Measurements from ENCODE around the gene NUBP2.

Gene NUBP2

DNA sequence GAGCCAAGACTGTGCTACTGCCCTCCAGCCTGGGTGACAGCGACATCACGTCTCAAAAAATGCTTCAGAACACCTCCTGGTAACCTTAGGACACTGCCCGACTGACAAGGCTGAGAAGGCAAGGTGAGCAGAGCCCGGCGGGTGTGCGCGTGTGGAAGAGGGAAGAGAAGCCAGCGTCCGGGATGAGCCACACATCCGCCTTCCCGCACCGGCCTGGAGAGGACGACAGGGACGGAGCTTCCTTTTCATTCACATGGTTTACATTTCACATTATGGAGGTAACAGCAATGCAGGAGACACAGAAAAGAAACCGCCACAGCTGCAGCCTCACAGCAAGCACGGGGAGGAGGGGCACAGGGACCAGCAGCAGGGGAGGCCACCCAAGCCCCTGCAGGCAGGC lies 27.3 kb downstream of the NUBP2 start:
- TF ChIP-seq, protein P1, sequence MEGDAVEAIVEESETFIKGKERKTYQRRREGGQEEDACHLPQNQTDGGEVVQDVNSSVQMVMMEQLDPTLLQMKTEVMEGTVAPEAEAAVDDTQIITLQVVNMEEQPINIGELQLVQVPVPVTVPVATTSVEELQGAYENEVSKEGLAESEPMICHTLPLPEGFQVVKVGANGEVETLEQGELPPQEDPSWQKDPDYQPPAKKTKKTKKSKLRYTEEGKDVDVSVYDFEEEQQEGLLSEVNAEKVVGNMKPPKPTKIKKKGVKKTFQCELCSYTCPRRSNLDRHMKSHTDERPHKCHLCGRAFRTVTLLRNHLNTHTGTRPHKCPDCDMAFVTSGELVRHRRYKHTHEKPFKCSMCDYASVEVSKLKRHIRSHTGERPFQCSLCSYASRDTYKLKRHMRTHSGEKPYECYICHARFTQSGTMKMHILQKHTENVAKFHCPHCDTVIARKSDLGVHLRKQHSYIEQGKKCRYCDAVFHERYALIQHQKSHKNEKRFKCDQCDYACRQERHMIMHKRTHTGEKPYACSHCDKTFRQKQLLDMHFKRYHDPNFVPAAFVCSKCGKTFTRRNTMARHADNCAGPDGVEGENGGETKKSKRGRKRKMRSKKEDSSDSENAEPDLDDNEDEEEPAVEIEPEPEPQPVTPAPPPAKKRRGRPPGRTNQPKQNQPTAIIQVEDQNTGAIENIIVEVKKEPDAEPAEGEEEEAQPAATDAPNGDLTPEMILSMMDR (IDR thresholded peaks at IDR 0.05; ENCODE audit: control insufficient read depth, extremely low read depth, insufficient read depth), result no peak
- no peak for DNase-seq (ENCODE audit: low read depth)
- no peak overlapping the region for H3K4me3 ChIP-seq (ENCODE audit: low read depth, low read length)

DNA sequence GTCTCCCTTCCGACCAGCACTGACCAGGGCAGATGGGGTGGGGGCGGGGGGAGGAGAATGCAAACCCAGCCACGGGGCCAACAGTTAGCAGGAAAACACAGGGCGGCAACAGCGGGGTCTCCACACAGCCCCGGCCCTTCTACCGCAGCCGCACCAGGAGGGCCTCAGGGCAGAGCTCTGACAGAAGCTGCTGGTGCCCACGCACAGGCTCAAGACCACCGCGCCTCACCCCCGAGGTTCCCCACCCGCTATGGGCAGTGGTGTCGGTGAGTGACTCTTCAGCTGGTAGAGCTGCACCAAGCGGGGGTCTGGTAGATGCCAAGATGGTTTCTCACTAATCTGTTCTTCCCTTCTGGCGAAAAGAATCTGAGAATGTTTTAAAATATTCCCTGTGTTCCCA lies 27.8 kb downstream of the NUBP2 start:
- TF ChIP-seq, protein P1 (IDR thresholded peaks at IDR 0.05; ENCODE audit: control insufficient read depth, extremely low read depth, insufficient read depth), result no peak
- DNase-seq (ENCODE audit: low read depth), result no peak
- no peak overlapping the region for H3K4me3 ChIP-seq (ENCODE audit: low read depth, low read length)

DNA sequence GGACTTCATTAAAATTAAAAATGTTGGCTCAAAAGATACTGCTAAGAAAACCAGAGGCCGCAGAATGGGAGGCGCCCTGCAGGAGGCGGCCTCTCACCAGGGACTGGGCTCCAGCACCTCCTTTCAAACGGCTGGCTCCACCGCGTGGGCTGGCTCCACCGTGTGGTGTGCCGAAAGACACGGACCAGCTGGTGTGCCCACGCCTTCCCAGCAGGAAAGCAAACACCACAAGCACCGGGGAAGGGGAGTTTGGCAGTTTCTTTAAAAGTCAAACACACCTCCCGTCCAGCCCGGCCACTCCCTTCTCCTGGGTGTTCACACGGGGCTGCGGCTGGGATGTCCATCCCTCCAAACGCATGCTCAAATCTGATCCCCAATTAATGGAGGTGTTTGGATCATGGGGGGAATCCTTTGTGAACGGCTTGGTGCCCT lies 30.0 kb downstream of the NUBP2 start:
- TF ChIP-seq, protein P1 (IDR thresholded peaks at IDR 0.05; ENCODE audit: control insufficient read depth, extremely low read depth, insufficient read depth), result peak; percentile 78
- H3K4me3 ChIP-seq (ENCODE audit: low read depth, low read length), result no peak overlapping the region
- DNase-seq (ENCODE audit: low read depth), result peak; percentile 82

DNA sequence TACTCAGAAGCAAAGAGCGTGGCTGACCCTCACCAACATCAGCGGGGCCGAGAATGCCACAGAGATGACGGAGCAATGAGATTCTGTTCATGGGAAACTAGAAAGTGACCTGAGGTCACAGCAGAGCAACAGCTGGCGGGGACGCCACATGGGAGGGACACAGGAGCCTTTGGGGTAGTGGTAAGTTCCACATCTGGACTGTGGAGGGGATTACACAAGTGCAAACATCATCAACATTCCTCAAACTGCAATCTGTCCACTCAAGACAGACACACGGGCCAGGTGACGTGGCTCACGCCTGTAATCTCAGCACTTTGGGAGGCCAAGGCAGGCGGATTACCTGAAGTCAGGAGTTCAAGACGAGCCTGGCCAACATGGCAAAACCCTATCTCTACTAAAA lies 32.7 kb downstream of the NUBP2 start:
- DNase-seq (ENCODE audit: low read depth), result no peak
- TF ChIP-seq, protein P1 (IDR thresholded peaks at IDR 0.05; ENCODE audit: control insufficient read depth, extremely low read depth, insufficient read depth), result no peak
- H3K4me3 ChIP-seq (ENCODE audit: low read depth, low read length), result no peak overlapping the region

DNA sequence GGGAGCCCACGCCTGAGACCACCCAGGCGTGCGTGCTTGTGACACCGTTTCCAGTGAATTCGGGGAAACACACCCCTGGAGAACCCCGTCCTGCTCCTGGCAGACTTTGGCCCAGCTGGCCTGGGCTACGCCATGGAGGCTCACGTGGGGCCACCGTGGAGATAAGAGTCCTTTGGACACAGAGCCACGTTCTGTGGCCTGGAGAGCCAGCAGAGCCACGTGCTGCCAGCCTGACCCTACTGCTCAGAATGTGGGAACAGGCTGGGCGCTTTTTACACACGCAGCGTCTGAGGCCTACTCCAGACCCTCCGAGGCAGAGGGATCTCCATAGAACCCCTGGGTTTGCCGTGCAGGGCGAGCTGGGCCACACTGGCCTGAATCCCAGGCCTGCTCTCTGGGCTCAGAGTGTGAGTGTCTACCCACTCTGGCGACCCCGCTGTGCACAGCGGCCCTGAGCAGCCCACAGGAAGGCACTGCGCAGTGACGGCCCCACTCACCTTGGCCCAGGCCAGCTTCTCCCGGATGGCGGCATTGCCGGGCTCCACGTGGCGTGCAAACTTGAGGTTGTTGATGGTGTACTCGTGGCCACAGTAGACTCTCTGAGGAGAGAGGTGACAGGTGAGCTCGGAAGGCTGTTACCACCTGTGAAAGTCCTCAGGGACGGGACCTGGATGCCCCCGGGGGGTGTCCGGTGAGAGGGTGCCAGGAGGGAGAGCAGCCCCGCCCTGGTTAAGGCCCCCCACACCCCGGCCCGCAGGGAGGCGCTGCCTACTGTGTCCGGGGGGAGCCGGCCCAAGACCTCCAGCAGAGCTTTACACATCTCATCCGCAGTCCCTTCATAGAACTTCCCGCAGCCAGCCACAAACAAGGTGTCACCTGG lies 33.9 kb downstream of the NUBP2 start:
- no peak overlapping the region for H3K4me3 ChIP-seq (ENCODE audit: low read depth, low read length)
- no peak for DNase-seq (ENCODE audit: low read depth)
- TF ChIP-seq, protein P1 (IDR thresholded peaks at IDR 0.05; ENCODE audit: control insufficient read depth, extremely low read depth, insufficient read depth), result no peak

DNA sequence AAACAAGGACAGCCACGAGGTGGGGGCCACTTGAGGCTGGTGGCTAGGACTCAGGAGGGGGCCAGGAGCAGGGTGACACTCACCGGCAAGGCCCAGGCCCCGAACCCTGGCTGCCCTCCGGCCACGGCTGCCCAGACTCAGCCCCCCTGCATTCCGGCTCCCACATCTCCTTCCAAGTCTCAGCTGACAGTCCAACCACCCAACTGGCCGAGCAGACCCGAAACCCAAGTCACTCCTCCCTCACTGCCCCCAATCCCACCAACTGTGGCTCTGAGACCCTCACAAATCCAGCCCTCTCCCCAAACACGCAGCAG lies 34.5 kb downstream of the NUBP2 start:
- TF ChIP-seq, protein P1 (IDR thresholded peaks at IDR 0.05; ENCODE audit: control insufficient read depth, extremely low read depth, insufficient read depth), result no peak
- no peak overlapping the region for H3K4me3 ChIP-seq (ENCODE audit: low read depth, low read length)
- no peak for DNase-seq (ENCODE audit: low read depth)

DNA sequence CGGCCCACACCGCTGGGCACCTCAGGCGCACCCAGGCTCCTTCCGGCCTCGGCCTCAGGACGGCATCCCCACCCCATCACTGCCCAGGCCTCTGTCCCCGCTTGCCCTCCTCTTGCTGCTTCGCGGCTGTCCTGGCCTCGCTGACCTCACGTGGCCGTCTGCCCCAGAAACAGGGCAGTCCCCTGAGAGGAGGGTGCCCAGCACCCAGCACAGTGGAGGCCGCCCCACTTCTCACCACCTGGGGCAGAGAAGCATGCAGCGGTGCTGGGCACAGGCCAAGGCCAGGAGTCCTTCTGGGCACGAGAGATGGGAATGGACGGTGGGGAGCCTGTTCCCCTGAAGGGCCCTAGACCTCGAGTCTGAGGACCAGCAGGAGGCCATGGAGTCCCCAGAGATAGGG lies 35.0 kb downstream of the NUBP2 start:
- no peak overlapping the region for H3K4me3 ChIP-seq (ENCODE audit: low read depth, low read length)
- no peak for DNase-seq (ENCODE audit: low read depth)
- TF ChIP-seq, protein P1 (IDR thresholded peaks at IDR 0.05; ENCODE audit: control insufficient read depth, extremely low read depth, insufficient read depth), result no peak

Measured in LNCaP clone FGC (cell line).